PC-3 (cell line): ENCODE results near the gene CCDC85B. TPM values are rescaled to one million over a fixed set of nuclear protein-coding genes. Genes with fewer than 3 reads are reported as not detected.
A peak's percentile ranks its signal among the peaks of the same experiment; 100 is the strongest.

Source experiments
- ATAC-seq: fragments of 200-7000 bp; cut with Tn5 transposase; 2 replicates; pipeline ENCODE4 v1.9.1; 2020; ENCODE audit warnings: mild to moderate bottlenecking, moderate library complexity
- BruUV-seq: library from RNA; stranded (reverse); fragments of 400-500 nt; replicated peaks from 2 replicates; lab custom pipeline; 2021; lab: Mats Ljungman, UMichigan
- CTCF ChIA-PET: fragments of 300-600 bp; sonication (Branson Sonifier 250); formaldehyde crosslinking; loops from one replicate; lab custom pipeline; 2022; ENCODE audit warnings: antibody characterized with exemption; lab: Charles Lee
- POLR2A ChIA-PET: fragments of 300-600 bp; sonication (Branson Sonifier 250); formaldehyde crosslinking; loops from one replicate; lab custom pipeline; 2022; ENCODE audit warnings: antibody characterized with exemption; ENCODE audit not compliant: unreplicated experiment; lab: Charles Lee
- DNase-seq: peaks from one replicate; pipeline ENCODE4 v3.0.0-alpha.2; 2015
- H2AFZ ChIP-seq: fragments of 300-600 bp; sonication (generic); 2 replicates; pipeline ENCODE4 v1.6.0; 2016; ENCODE audit warnings: antibody characterized with exemption, low read length
- H3F3A ChIP-seq: fragments of 300-600 bp; sonication (generic); one replicate; pipeline ENCODE4 v1.6.0; 2017; ENCODE audit warnings: antibody characterized with exemption, low read length, control low read depth, mild to moderate bottlenecking; ENCODE audit not compliant: unreplicated experiment
- H3K27ac ChIP-seq: fragments of 300-600 bp; sonication (generic); 2 replicates; pipeline ENCODE4 v1.5.1; 2016; ENCODE audit warnings: mild to moderate bottlenecking, low read length
- H3K27me3 ChIP-seq: fragments of 300-600 bp; sonication (generic); 2 replicates; pipeline ENCODE4 v1.6.1; 2016; ENCODE audit warnings: low read length, mixed read lengths
- H3K36me3 ChIP-seq: fragments of 300-600 bp; sonication (generic); 2 replicates; pipeline ENCODE4 v1.6.1; 2016; ENCODE audit warnings: low read depth, mixed run types, low read length, mixed read lengths
- H3K4me1 ChIP-seq: fragments of 300-600 bp; sonication (generic); 2 replicates; pipeline ENCODE4 v1.5.1; 2016; ENCODE audit warnings: low read length; ENCODE audit not compliant: insufficient read depth
- H3K4me2 ChIP-seq: fragments of 300-600 bp; sonication (generic); 2 replicates; pipeline ENCODE4 v1.6.0; 2016; ENCODE audit warnings: low read length
- H3K4me3 ChIP-seq: fragments of 300-600 bp; sonication (generic); 2 replicates; pipeline ENCODE4 v1.5.1; 2016; ENCODE audit warnings: mild to moderate bottlenecking, low read length, mixed read lengths
- H3K79me2 ChIP-seq: fragments of 300-600 bp; sonication (generic); 2 replicates; pipeline ENCODE4 v1.6.1; 2017; ENCODE audit warnings: low read length, mixed read lengths
- H3K9ac ChIP-seq: fragments of 300-600 bp; sonication (generic); 2 replicates; pipeline ENCODE4 v1.6.0; 2016; ENCODE audit warnings: mild to moderate bottlenecking, low read length
- H3K9me2 ChIP-seq: fragments of 300-600 bp; sonication (generic); replicated peaks from 2 replicates; pipeline ENCODE4 v1.6.1; 2016; ENCODE audit warnings: mixed run types, low read length, mixed read lengths
- H3K9me3 ChIP-seq: fragments of 300-600 bp; sonication (generic); 2 replicates; pipeline ENCODE4 v1.6.1; 2016; ENCODE audit warnings: low read length, mixed read lengths
- H4K20me1 ChIP-seq: fragments of 300-600 bp; sonication (generic); 2 replicates; pipeline ENCODE4 v1.6.1; 2016; ENCODE audit warnings: low read length, mixed read lengths
- CTCF ChIP-seq: fragments of 300-600 bp; sonication (generic); conservative IDR thresholded peaks from 2 replicates; pipeline ENCODE4 v1.5.1; 2017; ENCODE audit warnings: antibody characterized with exemption, low read depth, mild to moderate bottlenecking, low read length
- EZH2 ChIP-seq: fragments of 300-600 bp; sonication (generic); IDR thresholded peaks from one replicate; pipeline ENCODE4 v1.6.1; 2017; ENCODE audit warnings: antibody characterized with exemption, mild to moderate bottlenecking, low read length; ENCODE audit not compliant: unreplicated experiment
- EZH2phosphoT487 ChIP-seq: fragments of 300-600 bp; sonication (generic); IDR thresholded peaks from 2 replicates; pipeline ENCODE4 v1.6.1; 2018; ENCODE audit warnings: mild to moderate bottlenecking, antibody characterized with exemption, low read length, borderline replicate concordance
- intact Hi-C: fragments of 100-400 bp; cut with micrococcal nuclease; formaldehyde crosslinking; loops from 2 replicates; pipeline ENCODE4 v1.9.0; 2023
- total RNA-seq: library from RNA; depleted of rRNA; stranded (reverse); fragments of >200 nt; gene quantifications from 2 replicates; pipeline ENCODE4 v1.2.3, GENCODE V29; 2014

Gene CCDC85B
- total RNA-seq, 1 experiment from 2014 or later = 207 TPM

GRCh38 chr11:65872586-65873317, 17.7 kb upstream of the CCDC85B start, which contains the start of gene EFEMP2:
Gene EFEMP2, minus strand, starts transcription at chr11:65872800. Its CDS starts 446 bp downstream, at chr11:65872354.
- intact Hi-C loops = no loop called here
- Histone ChIP-seq H3K4me3 (peak within 1 kb of the TSS; percentile 78), H3K36me3 (no peaks in the 10 kb centered on the region), H3K9me2 (no peaks in the 10 kb centered on the region), H3K27me3 (no peaks in the 10 kb centered on the region), H4K20me1 (no peaks in the 10 kb centered on the region), H3K27ac (no peak within 1 kb of the TSS), H3K79me2 (no peaks in the 10 kb centered on the region), H3K9ac (peak within 1 kb of the TSS; percentile 55), H3F3A (no peaks in the 10 kb centered on the region), H3K4me1 (peaks cover 6% of the 10 kb centered on the region), H3K9me3 (no peaks in the 10 kb centered on the region), H3K4me2 (peak within 1 kb of the TSS; percentile 99), H2AFZ (peak within 1 kb of the TSS; percentile 87)
- ATAC-seq = 0 out of 2 replicates have a peak, but pooled peaks have one; percentile 2
- TF ChIP-seq EZH2phosphoT487 (no peak), CTCF (no peak), EZH2 (no peak)
- DNase-seq = no peak
- CTCF ChIA-PET = interaction anchor here (1.0 kb wide), 1 partner anchor 13 kb away, joined by 3 read pairs; the partner anchor contains the start of gene MUS81
- no TSS peak for BruUV-seq
- POLR2A ChIA-PET = interaction anchor here (0.7 kb wide), 1 partner anchor 12 kb away, joined by 3 read pairs; no protein-coding TSS in a partner anchor

GRCh38 chr11:65873318-65874156, 16.9 kb upstream of the CCDC85B start:
- Histone ChIP-seq H2AFZ (peak overlapping the region; percentile 87), H3K79me2 (no peaks in the 10 kb centered on the region), H3F3A (no peaks in the 10 kb centered on the region), H3K4me3 (peak overlapping the region; percentile 78), H3K9me3 (no peaks in the 10 kb centered on the region), H3K27ac (no peak overlapping the region), H3K9me2 (no peaks in the 10 kb centered on the region), H3K4me1 (peaks cover 6% of the 10 kb centered on the region), H3K36me3 (no peaks in the 10 kb centered on the region), H3K27me3 (no peaks in the 10 kb centered on the region), H3K4me2 (peak overlapping the region; percentile 99), H3K9ac (peak overlapping the region; percentile 55), H4K20me1 (no peaks in the 10 kb centered on the region)
- ATAC-seq = peak; percentile 76
- TF ChIP-seq EZH2 (no peak), CTCF (no peak), EZH2phosphoT487 (no peak)
- peak; percentile 98 for DNase-seq
- ChIA-PET POLR2A (interaction anchor here (0.7 kb wide), 1 partner anchor 13 kb away, joined by 3 read pairs; no protein-coding TSS in a partner anchor), CTCF (interaction anchor here (1.0 kb wide), 1 partner anchor 15 kb away, joined by 3 read pairs; the partner anchor contains the start of gene FIBP)
- intact Hi-C loops = no loop called here
- TSS peak; percentile 82 for BruUV-seq
